Measurements from ENCODE around the gene CRYBG2.
"Not testable (repeated sequence)": the region's sequence is repeated elsewhere in the genome, so short reads cannot be mapped to it uniquely, and the experiment has no call there.

The CRYBG2 gene

DNA sequence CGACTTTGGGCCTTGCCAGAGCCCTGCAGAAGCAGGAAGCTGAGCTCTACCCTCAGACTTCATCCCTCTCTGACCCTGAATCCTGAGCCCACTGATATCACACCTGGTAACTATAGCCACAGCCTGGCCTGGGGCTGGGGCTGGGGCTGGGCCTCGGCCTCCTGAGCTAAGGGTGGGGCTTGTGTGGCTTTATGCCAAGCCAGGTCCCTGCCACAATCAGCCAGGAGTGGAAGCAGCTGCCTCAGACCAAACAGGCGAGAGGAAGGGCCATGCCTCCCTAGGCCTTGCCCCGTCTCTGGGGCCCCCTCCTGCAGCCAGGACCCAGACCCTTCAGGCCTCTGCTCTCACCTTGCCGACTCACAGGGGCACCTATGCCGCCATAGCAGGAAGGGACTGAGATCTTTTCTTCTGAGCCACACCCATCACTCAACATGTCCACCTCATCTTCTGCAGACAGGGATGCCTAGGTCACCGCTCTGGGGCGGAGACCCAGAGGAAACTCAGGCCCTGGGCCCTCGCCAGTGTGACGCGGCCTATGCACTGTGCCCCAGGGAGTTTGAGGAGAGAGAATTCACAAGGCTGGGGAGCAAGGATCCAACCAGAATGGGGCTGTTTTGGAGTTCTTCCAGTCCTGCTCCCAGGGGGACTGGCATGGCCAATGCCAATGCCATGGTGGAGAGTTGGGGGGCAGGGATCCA, 53.2 kb downstream of the CRYBG2 start:
- no peak for DNase-seq (ENCODE audit: low read depth)
- TF ChIP-seq, protein P1, sequence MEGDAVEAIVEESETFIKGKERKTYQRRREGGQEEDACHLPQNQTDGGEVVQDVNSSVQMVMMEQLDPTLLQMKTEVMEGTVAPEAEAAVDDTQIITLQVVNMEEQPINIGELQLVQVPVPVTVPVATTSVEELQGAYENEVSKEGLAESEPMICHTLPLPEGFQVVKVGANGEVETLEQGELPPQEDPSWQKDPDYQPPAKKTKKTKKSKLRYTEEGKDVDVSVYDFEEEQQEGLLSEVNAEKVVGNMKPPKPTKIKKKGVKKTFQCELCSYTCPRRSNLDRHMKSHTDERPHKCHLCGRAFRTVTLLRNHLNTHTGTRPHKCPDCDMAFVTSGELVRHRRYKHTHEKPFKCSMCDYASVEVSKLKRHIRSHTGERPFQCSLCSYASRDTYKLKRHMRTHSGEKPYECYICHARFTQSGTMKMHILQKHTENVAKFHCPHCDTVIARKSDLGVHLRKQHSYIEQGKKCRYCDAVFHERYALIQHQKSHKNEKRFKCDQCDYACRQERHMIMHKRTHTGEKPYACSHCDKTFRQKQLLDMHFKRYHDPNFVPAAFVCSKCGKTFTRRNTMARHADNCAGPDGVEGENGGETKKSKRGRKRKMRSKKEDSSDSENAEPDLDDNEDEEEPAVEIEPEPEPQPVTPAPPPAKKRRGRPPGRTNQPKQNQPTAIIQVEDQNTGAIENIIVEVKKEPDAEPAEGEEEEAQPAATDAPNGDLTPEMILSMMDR (conservative IDR thresholded peaks at IDR 0.05; ENCODE audit: control insufficient read depth, insufficient read depth, low read depth, low read length), result no peak
- no peak overlapping the region for H3K4me3 ChIP-seq (ENCODE audit: control insufficient read depth, low read depth, low read length)

GRCh38 chr1:26297791-26298124, 56.2 kb downstream of the CRYBG2 start:
- no peak overlapping the region for H3K4me3 ChIP-seq (ENCODE audit: control insufficient read depth, low read depth, low read length)
- DNase-seq (ENCODE audit: low read depth), result no peak
- TF ChIP-seq, protein P1 (conservative IDR thresholded peaks at IDR 0.05; ENCODE audit: control insufficient read depth, insufficient read depth, low read depth, low read length), result no peak

- TF ChIP-seq, protein P1 (conservative IDR thresholded peaks at IDR 0.05; ENCODE audit: control insufficient read depth, insufficient read depth, low read depth, low read length), result no peak
- no peak overlapping the region for H3K4me3 ChIP-seq (ENCODE audit: control insufficient read depth, low read depth, low read length)
- DNase-seq (ENCODE audit: low read depth), result no peak
Observed at GRCh38 chr1:26297057-26297790, 56.7 kb downstream of the CRYBG2 start.

DNA sequence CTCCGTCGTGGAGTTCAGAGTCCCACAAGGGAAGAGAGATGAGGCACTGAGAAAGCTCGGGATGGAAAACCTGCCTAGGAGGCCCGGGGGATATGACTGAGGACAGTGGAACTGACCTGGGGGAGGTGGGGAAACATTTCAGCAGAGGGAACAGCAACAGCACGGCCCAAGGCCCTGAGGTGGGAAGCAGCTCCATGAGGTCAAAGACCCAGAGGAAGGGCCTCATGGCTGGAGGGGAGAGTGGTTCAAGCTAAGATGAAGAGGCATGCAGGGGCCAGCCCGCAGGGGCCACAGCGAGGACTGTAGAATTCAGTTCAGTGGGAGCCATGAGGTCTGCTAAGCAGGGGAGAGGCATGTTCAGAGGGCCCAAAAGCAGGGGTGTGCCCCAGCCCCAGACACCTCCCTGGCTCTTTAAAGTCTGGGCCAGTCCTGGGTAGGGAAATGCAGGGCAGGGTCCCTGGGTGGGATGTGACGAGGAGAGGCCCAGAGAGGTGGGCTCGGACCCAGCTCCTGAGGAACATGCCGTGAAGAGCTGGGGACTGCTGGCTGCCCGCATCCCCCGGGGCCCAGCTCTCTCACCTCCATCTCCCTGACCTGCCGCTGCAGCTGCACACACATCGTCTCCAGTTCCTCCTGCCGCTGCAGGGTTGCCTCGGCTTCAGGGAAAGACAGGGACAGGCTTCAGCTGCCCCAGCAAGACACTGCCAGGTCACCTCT, 57.4 kb downstream of the CRYBG2 start:
- H3K4me3 ChIP-seq (ENCODE audit: control insufficient read depth, low read depth, low read length), result no peak overlapping the region
- TF ChIP-seq, protein P1 (conservative IDR thresholded peaks at IDR 0.05; ENCODE audit: control insufficient read depth, insufficient read depth, low read depth, low read length), result no peak
- DNase-seq (ENCODE audit: low read depth), result no peak

DNA sequence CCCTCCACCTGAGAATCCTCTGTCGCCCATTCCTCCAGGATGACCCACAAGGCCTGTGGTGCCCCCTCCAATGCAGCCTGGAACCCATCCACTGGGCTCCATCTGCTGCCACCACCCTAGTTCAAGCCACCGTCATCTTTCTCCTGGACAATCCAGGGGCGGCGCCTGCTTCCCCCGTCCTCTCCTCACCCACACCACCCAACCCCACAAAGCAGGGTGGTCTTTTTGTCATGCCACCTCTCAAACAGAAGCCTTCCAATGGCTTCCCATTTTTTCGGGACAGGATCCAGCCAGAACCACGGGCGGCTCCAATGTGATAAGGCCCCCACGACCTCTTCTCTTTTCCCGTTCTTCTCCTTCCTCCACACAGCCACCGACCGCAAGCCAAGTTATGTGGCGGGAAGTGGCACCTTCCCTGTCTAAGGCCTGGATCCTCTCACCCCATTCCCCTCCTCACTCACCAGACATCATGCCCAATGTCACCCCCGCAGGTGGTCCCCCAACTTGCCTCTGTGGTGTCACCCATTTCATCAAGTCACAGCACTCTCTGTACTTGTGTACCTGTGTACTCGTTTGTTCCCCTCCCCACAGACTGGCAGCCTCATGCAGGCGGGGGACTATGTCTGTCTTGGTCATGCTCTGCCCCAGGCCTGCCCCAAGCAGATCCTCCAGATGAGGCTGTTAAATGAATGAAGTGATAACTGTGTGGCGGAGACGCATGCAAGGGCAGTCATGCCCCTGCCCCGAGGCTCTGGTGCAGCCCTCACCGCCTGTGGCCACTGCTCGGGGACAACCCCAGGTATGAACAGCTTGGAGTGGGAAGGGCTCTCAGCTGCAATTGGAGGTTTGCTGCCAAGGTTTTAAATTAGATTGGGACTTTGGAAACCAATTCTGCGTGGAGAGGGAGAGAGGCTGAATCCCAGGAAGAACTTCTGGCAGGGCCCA, 58.5 kb downstream of the CRYBG2 start:
- no peak overlapping the region for H3K4me3 ChIP-seq (ENCODE audit: control insufficient read depth, low read depth, low read length)
- no peak for DNase-seq (ENCODE audit: low read depth)
- TF ChIP-seq, protein P1 (conservative IDR thresholded peaks at IDR 0.05; ENCODE audit: control insufficient read depth, insufficient read depth, low read depth, low read length), result no peak

DNA sequence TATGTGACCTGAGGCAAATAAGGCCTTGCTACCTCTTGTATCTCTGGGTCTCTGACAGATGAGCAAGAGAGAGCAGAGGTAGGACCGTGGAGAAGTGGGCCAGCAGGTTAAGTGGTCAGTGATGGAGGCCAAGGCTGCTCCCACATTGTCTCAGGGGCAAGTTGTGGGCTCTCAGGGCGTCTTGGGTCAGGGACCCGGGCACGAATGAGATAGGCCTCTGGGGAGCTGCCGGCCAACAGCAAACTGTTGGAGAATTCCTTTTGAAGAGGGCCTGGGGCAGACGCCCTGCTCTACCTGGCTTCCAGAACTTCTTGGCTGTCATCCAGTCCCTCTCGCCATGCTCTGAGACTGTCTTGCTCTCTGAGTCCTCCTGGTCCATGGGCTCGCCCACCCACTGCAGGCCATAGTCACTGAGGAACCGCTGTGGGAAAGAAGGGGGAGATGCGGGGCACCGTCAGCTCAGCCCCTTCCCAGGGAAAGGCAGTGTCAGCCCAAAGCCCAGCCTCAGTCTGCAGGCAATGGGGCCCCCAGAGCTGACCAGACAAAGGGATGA, 59.9 kb downstream of the CRYBG2 start:
- no peak overlapping the region for H3K4me3 ChIP-seq (ENCODE audit: control insufficient read depth, low read depth, low read length)
- TF ChIP-seq, protein P1 (conservative IDR thresholded peaks at IDR 0.05; ENCODE audit: control insufficient read depth, insufficient read depth, low read depth, low read length), result no peak
- no peak for DNase-seq (ENCODE audit: low read depth)

DNA sequence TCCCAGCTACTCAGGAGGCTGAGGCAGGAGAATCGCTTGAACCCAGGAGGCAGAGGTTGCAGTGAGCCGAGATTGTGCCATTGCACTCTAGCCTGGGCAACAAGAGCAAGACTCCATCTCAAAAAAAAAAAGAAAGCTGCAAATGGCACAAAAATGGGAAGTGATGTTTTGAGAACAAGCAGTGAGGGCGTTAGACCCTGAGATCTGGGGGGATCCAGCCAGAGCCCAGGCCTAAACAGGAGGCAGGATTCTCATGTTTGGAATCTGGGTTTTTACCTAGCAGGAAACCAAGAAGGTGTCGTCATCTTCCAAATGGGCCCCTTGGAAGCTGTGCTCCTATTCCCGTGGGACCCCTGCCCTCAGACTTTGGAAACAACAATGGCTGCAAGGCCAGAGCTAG, 61.2 kb downstream of the CRYBG2 start:
- H3K4me3 ChIP-seq (ENCODE audit: control insufficient read depth, low read depth, low read length); DNase-seq (ENCODE audit: low read depth): not testable (repeated sequence)

Data from fibroblast of mammary gland (primary cell).